ENCODE measurements around the gene DDX50.
"Not testable (repeated sequence)": the region's sequence is repeated elsewhere in the genome, so short reads cannot be mapped to it uniquely, and the experiment has no call there.

GRCh38 chr10:68868173-68868572, 32.9 kb upstream of the DDX50 start:
- TF ChIP-seq CTCF, POLR2A (IDR thresholded peaks at IDR 0.05): not testable (repeated sequence)
